GM10266 (cell line): ENCODE data around the gene CD80.

Source experiments
- DNase-seq: peaks from one replicate; pipeline ENCODE4 v3.0.0; 2012; ENCODE audit errors: extremely low spot score
- TF ChIP-seq, protein P1 (sequence below): IDR thresholded peaks from 2 replicates; pipeline ENCODE4 v1.5.1; 2012; ENCODE audit warnings: mild to moderate bottlenecking, low read depth; ENCODE audit not compliant: control insufficient read depth, insufficient read depth; ENCODE audit errors: missing control alignments

Gene CD80

DNA sequence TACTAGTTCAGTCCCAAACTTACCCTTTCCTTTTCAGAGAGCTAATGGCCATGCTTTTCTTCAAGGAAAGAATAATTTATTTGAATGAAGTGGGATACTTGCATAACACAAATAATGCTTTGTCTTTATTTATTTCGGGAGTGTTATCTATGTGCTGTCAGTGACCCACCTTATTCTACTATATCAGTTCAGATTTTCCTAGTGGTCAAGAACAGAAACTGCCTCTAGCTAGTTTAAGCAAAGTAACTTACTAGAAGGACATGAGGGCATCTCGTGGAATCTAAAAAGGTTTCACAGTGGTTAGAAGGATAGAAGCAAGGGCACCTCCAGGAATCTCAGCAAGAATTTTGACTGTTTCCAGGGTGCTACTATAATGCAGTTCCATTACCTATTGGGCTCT lies 64.8 kb downstream of the CD80 start:
- TF ChIP-seq, protein P1, sequence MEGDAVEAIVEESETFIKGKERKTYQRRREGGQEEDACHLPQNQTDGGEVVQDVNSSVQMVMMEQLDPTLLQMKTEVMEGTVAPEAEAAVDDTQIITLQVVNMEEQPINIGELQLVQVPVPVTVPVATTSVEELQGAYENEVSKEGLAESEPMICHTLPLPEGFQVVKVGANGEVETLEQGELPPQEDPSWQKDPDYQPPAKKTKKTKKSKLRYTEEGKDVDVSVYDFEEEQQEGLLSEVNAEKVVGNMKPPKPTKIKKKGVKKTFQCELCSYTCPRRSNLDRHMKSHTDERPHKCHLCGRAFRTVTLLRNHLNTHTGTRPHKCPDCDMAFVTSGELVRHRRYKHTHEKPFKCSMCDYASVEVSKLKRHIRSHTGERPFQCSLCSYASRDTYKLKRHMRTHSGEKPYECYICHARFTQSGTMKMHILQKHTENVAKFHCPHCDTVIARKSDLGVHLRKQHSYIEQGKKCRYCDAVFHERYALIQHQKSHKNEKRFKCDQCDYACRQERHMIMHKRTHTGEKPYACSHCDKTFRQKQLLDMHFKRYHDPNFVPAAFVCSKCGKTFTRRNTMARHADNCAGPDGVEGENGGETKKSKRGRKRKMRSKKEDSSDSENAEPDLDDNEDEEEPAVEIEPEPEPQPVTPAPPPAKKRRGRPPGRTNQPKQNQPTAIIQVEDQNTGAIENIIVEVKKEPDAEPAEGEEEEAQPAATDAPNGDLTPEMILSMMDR = no peak
- no peak for DNase-seq

DNA sequence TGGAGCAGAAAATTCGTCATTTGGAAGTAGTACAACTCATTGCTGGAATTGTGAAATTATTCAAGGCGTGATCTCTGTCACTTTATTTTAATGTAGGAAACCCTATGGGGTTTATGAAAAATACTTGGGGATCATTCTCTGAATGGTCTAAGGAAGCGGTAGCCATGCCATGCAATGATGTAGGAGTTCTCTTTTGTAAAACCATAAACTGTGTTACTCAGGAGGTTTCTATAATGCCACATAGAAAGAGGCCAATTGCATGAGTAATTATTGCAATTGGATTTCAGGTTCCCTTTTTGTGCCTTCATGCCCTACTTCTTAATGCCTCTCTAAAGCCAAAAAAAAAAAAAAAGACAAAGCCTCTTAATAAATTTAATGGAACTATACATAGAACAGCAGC lies 66.6 kb downstream of the CD80 start:
- no peak for DNase-seq

DNA sequence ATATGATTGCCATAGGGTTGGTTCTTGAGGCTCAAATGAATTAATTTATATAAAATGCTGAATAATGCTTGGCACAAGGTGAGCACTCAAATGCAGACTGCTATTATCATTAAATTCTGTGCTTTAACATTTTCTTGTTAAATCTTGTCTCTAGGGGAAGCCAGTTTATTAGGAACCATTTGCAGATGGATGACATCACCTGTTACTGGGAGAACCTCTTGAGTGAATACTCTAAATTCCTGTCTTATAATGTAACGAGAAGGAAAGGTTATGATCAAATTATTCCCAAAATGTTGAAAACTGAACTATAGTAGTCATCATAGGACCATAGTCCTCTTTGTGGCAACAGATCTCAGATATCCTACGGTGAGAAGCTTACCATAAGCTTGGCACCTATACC lies 67.3 kb downstream of the CD80 start:
- TF ChIP-seq, protein P1 = no peak
- no peak for DNase-seq

More for the DNA sequence above, 66.6 kb downstream of the CD80 start:
- TF ChIP-seq, protein P1 = no peak

DNA sequence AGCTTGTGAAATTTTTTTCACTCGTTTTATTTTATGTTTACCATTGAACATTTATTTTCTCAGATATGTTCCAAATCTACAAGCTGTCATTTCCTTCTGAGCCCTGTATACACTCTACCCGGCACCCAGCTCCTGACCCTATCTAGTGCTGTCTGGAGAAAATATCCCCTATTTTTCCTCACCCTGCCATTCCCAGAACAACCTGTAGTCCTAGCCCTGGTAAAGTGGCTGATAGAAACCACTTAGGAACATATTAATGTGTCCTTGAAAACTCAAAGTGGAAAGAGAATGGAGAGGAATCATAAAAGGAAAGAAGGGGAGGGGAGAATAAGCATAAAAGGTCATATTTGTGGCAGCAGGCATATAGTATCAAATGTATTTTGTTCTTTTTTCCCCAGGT lies 69.3 kb downstream of the CD80 start:
- DNase-seq = no peak
- TF ChIP-seq, protein P1 = no peak

DNA sequence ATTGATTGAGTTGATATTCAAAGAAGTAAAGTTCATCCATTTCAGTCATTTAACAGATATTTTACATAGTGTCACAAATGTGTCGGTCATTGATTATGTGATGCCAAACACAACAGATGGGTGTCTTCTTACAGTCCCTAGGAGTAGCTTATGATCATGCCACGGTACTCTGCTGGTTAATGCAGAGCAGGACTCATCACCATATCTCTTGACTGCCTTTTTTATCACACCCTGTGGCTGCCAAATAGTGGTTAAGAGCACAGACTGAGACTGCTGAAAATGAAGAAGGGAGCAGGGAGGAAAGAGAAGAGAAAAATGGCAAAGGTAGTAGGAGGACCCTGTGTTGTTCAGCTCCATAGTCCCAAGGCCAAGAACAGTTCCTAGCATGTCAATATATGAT lies 73.9 kb downstream of the CD80 start:
- DNase-seq = no peak
- TF ChIP-seq, protein P1 = no peak

DNA sequence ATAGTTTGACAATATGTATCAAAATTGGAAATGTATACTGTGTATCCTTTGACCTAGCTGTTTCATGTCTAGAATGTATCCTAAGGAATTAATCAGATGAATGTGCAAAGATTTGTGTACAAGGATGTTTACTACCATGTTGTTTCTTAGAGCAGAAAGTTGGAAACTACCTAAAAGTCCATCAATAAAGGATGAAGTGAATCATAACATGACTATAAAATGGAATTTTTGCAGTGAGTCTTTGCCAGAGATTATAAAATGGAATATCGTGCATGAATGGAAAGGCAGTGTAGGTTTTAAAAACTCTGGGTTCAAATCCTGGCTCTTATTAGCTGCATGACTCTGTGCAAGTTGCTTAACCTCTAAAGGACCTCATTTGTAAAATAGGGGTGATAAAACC lies 76.3 kb downstream of the CD80 start:
- TF ChIP-seq, protein P1 = no peak
- DNase-seq = no peak

DNA sequence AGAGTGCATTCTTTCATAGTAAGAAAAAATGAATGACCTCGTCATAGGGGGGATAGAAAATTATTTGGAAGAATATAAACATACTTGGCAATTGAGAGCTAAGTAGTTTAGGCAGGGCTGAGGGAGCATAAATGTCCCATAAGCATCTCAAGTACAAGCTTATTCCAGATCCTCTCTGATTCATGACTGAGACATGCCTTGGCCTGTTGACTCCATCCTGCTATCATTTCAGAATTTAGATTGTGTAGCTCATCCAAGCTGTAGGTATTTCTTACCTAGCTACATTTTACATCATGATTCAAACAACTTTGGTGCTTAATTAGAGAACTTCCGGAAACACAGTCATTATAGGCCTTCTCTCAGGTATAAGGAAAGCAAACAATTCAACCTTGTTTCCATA lies 78.3 kb downstream of the CD80 start:
- DNase-seq = no peak
- TF ChIP-seq, protein P1 = no peak
